Measurements from ENCODE around the gene ARHGEF12.

The ARHGEF12 gene

GRCh38 chr11:120342226-120342625 lies 6.0 kb downstream of the ARHGEF12 start:
- DNase-seq, result no peak

GRCh38 chr11:120342678-120343077 lies 6.5 kb downstream of the ARHGEF12 start:
- no peak for DNase-seq

DNA sequence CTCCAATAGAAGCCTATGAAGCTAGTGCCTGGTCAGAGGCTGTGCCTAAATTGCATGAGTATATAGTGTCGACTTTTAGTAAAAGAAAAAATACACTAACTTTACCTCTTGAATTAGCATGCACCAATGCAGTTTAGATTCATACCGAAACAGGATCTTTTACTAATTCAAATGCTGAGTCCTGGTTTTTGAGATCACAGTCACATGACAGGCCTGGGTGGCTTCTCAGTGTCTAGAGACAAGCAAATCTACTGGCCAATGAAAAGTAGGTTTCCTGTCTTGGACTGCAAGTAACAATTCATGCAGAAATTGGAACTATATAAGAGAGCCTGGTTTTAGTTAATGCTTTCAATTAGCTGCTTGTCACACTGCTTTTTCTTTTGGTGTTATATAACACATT lies 7.2 kb downstream of the ARHGEF12 start:
- DNase-seq, result no peak

- DNase-seq, result peak; percentile 45
Observed at GRCh38 chr11:120344302-120345004, 8.2 kb downstream of the ARHGEF12 start.

- no peak for DNase-seq
Observed at GRCh38 chr11:120346233-120346632, 10.0 kb downstream of the ARHGEF12 start.

- no peak for DNase-seq
Observed at GRCh38 chr11:120350637-120351036, 14.4 kb downstream of the ARHGEF12 start.

DNA sequence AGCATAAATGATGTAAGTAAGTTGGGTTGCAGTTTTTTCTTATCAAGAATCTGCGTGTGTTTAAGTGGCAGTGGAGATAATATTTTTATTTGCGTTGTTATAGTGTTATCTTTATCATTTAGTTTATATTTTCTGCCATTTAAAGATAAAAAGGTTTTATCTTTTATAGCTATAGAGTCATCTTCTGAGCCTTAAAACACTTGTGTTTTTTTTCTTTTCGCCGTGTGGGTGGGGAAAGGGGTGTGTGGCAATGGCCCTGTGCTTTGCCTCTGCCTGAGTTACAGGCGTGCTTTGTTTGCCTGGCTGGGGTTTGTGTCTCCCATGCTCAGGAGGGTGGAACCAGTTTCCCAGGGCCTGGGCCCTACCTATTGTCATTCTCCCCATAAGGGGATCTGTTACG lies 16.2 kb downstream of the ARHGEF12 start:
- no peak for DNase-seq

DNA sequence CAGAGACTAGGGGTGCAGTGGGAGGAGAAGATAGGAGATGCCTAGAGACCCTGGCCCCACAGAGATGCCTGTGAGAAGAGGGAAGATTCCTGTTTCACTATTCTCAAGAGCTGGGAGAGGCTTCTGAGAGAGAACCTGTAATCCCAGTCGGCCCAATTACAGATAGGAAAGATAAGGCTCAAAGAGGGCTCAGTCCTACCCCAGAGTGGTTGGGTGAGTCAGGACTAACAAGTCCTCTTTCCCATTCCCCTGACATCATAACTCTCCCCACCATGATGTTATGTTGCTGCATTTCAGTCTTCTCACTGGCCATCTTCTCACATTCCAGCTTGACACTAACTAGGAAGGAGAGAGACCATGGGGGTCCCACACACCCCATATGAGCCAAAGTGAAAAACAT lies 17.9 kb downstream of the ARHGEF12 start:
- no peak for DNase-seq

DNA sequence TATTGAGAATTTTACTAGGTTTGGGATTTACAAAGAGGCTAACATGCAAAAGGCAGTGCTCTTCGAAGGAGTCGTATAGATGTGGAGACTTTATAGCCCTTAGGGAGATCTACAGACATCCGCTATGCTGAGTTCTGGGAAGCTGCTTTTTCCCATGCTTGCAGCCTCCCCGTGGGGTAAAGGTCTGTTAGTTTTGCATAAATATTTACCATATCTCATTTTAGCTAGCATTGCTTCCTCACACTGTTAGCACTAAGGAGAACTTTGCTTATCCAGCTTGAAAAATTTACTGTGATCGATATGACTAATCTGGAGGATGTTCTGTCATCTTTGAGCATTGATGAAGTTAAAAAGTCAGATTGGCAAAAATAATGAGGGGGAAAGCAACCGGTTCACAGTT lies 18.6 kb downstream of the ARHGEF12 start:
- DNase-seq, result no peak

- no peak for DNase-seq
Observed at GRCh38 chr11:120357620-120358019, 21.4 kb downstream of the ARHGEF12 start.

DNA sequence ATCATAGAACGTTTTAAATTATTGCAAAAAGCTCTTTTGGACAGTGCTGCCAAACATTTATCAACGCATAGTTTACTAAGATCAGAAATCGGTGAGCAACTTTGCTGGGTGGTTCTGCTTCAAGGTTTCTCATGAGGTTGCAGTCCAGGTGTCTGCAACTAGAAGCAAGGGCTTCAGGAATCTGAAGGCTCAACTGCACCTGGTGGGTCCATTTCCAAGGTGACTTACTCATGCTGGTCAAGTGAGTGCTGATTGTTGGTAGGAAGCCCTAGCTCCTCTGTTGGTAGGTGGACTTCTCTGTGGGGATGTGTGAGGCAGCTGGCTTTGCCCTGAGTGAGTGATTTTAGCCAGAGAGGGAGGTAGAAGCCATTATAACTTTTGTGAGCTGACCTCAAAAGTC lies 22.5 kb downstream of the ARHGEF12 start:
- no peak for DNase-seq

- no peak for DNase-seq
Observed at GRCh38 chr11:120363436-120363835, 27.2 kb downstream of the ARHGEF12 start.

- no peak for DNase-seq
Observed at GRCh38 chr11:120365512-120365911, 29.3 kb downstream of the ARHGEF12 start.

- DNase-seq, result no peak
Observed at GRCh38 chr11:120372296-120372695, 36.1 kb downstream of the ARHGEF12 start.

GRCh38 chr11:120375076-120375475 lies 38.9 kb downstream of the ARHGEF12 start:
- no peak for DNase-seq

GRCh38 chr11:120376547-120377182 lies 40.5 kb downstream of the ARHGEF12 start:
- DNase-seq, result no peak

GRCh38 chr11:120378474-120378873 lies 42.3 kb downstream of the ARHGEF12 start:
- no peak for DNase-seq

GRCh38 chr11:120381401-120381800 lies 45.2 kb downstream of the ARHGEF12 start:
- DNase-seq, result no peak

- no peak for DNase-seq
Observed at GRCh38 chr11:120383518-120384155, 47.4 kb downstream of the ARHGEF12 start.

GRCh38 chr11:120384476-120384875 lies 48.3 kb downstream of the ARHGEF12 start:
- no peak for DNase-seq

DNA sequence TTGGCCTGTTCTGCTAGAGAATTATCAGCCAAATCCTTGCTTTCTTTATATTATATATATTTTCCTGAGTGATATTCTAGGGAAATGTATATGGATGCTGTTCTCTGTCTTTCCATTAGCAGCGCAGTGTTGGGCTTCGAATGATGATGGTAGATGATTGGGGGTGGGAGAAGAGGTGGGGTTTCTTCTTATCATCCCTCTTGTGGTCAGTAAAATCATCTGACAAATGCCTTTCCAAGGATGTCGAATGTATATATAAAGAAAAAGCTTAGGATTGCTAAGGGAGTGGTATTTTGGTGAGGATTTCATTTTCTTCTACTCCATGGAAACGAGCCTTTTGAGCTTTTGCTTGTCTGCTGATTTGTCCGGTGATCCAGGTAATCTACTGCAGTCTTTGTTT lies 48.9 kb downstream of the ARHGEF12 start:
- DNase-seq, result no peak

GRCh38 chr11:120385655-120386054 lies 49.4 kb downstream of the ARHGEF12 start:
- no peak for DNase-seq

GRCh38 chr11:120386318-120386717 lies 50.1 kb downstream of the ARHGEF12 start:
- DNase-seq, result no peak

DNA sequence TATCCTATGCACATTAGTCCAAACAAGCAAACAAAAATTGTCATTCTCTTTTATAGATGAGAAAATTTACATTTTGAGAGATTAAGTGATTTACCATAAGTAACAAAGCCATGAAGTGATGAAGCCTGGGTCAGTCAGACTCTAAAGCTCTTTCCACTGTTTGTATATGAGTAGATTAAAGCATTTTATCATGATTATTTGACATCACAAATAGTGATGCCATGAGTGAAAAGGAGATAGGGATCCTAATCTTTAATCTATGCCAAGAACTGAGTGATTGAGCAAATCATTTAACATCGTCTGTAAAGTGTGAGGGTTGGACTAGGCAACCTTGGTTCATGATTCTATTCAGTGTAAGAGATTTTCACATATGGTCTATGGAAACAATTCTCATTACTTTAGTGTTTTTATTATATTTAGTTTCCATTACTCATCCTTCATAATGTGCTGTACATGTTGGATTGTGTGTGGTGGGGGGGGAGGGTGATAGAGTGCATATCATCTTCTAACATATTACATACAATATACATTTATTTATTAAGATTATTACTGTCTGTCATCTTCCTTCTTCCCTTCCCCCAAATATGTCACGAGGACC lies 50.7 kb downstream of the ARHGEF12 start:
- no peak for DNase-seq
